ENCODE data around the gene BICRA.

- TF ChIP-seq CTCF (IDR thresholded peaks at IDR 0.05) (no peak), POLR2A (IDR thresholded peaks at IDR 0.05) (no peak)
Observed at GRCh38 chr19:47603706-47604565, 5.0 kb upstream of the BICRA start.
